ENCODE data around the gene ALX4. TPM values are rescaled to one million over a fixed set of nuclear protein-coding genes. Genes with fewer than 3 reads are reported as not detected.

The ALX4 gene
- total and polyA plus RNA-seq, 2 donors (not counting 3 experiments of a cell fraction or from before 2014, with no cell fraction given): not detected

- no TSS peak for BruUV-seq (replicated peaks)
- peaks cover 34 to 39% of the 10 kb centered on the region in 2 experiments for H3K27me3 ChIP-seq (ENCODE audit: control insufficient read depth in 2 of 2, insufficient read depth in 2 of 2, low read length in 2 of 2)
- POLR2A ChIA-PET: no interaction called here
- no peak for DNase-seq (ENCODE audit: low read depth, low spot score)
- H3K4me3 ChIP-seq (replicated peaks in 1 of 3; ENCODE audit: insufficient read depth in 1 of 3, low read depth in 1 of 3, low read length in 3 of 3): no peak overlapping the region
- intact Hi-C loops (cut with micrococcal nuclease) (no loop called here), dilution Hi-C loops (cut with MboI; ENCODE audit: extremely low pct_ligation_motif_present, low sequenced_read_pairs) (no loop called here)
- H3K9ac ChIP-seq (replicated peaks; ENCODE audit: extremely low read depth, insufficient read depth, low read length): no peak overlapping the region
- no peaks in the 10 kb centered on the region for H3K79me2 ChIP-seq (ENCODE audit: control insufficient read depth, insufficient read depth, low read length)
- FAIRE-seq: no peak
- TF ChIP-seq POLR2AphosphoS5 (IDR thresholded peaks at IDR 0.05; ENCODE audit: insufficient read depth, low read depth, low read length) (no peak), MAX (IDR thresholded peaks at IDR 0.05; ENCODE audit: insufficient read depth, insufficient read length) (no peak), EZH2 (IDR thresholded peaks at IDR 0.05; ENCODE audit: borderline replicate concordance, low read depth, low read length, severe bottlenecking) (no peak), MYC (IDR thresholded peaks at IDR 0.05; ENCODE audit: low read depth, low read length) (no peak), JUN (IDR thresholded peaks at IDR 0.05; ENCODE audit: borderline replicate concordance, insufficient read depth, insufficient read length, low read depth) (no peak), POLR2A (IDR thresholded peaks at IDR 0.05; ENCODE audit: low read depth, low read length) (no peak), FOS (IDR thresholded peaks at IDR 0.05; ENCODE audit: borderline replicate concordance, insufficient read depth, low read length) (no peak), GATA2 (IDR thresholded peaks at IDR 0.05; ENCODE audit: insufficient read depth, insufficient read length, low read depth, low read length) (no peak)
- TF ChIP-seq, protein P1, sequence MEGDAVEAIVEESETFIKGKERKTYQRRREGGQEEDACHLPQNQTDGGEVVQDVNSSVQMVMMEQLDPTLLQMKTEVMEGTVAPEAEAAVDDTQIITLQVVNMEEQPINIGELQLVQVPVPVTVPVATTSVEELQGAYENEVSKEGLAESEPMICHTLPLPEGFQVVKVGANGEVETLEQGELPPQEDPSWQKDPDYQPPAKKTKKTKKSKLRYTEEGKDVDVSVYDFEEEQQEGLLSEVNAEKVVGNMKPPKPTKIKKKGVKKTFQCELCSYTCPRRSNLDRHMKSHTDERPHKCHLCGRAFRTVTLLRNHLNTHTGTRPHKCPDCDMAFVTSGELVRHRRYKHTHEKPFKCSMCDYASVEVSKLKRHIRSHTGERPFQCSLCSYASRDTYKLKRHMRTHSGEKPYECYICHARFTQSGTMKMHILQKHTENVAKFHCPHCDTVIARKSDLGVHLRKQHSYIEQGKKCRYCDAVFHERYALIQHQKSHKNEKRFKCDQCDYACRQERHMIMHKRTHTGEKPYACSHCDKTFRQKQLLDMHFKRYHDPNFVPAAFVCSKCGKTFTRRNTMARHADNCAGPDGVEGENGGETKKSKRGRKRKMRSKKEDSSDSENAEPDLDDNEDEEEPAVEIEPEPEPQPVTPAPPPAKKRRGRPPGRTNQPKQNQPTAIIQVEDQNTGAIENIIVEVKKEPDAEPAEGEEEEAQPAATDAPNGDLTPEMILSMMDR (IDR thresholded peaks at IDR 0.05; ENCODE audit: extremely low read depth in 1 of 2, insufficient read depth in 1 of 2, low read depth in 1 of 2, low read length in 2 of 2): no peak
- H4K20me1 ChIP-seq (replicated peaks; ENCODE audit: control insufficient read depth, extremely low read depth, insufficient read depth, low read length): no peaks in the 10 kb centered on the region
- H3K4me1 ChIP-seq (ENCODE audit: control insufficient read depth, extremely low read depth, insufficient read depth, low read length): no peaks in the 10 kb centered on the region
- no peak overlapping the region for H3K4me2 ChIP-seq (ENCODE audit: insufficient read depth, low read length)
- no peaks in the 10 kb centered on the region for H3K9me3 ChIP-seq (replicated peaks; ENCODE audit: control insufficient read depth, insufficient read depth, low read length)
- no peaks in the 10 kb centered on the region for H3K36me3 ChIP-seq (ENCODE audit: control insufficient read depth in 2 of 2, extremely low read depth in 1 of 2, insufficient read depth in 2 of 2, low read length in 2 of 2)
- no peak overlapping the region for H2AFZ ChIP-seq (ENCODE audit: low read depth, low read length)
- no peaks in the 10 kb centered on the region for H3K9me1 ChIP-seq (replicated peaks; ENCODE audit: control insufficient read depth, extremely low read depth, insufficient read depth, low read length)
- CTCF ChIA-PET: interaction anchor here (1.1 kb wide), 1 partner anchor 55 kb away, joined by 3 read pairs; no protein-coding TSS in a partner anchor
- H3K27ac ChIP-seq (ENCODE audit: insufficient read depth, low read depth, low read length): no peak overlapping the region
These were observed 30.7 kb upstream of the ALX4 start for GRCh38 chr11:44340656-44341055.

All from endothelial cell of umbilical vein (primary cell).